GM18499 (cell line): ENCODE measurements around the gene PFKP.

Source experiments
- ATAC-seq: cut with Tn5 transposase; IDR thresholded peaks from one replicate; pipeline ENCODE4 v1.9.1; 2021; ENCODE audit warnings: moderate number of reproducible peaks; ENCODE audit not compliant: insufficient read depth, unreplicated experiment

PFKP gene

DNA sequence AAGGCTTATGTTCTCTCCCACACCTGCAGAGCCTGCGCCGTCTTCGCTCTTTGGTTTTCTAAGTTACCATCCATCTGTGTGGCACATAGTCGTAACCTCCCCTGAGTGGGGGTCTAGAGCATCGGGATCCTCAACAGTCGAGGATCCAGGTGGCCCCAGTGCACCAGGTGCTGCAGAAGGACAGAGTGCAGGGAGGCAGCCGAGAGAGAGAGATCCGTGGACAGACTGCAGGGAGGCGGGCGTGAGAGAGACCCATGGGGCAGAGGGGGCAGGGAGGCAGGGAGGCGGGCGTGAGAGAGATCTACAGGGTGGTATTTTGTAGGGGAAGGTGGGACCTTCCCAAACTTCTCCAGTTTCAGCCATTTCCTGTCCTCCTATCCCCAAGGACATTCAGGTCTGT, 42.3 kb downstream of the PFKP start:
- ATAC-seq: no peak

- no peak for ATAC-seq
Measured at GRCh38 chr10:3110782-3111620, 43.7 kb downstream of the PFKP start.

GRCh38 chr10:3111621-3112163, 44.3 kb downstream of the PFKP start:
- ATAC-seq: no peak

- no peak for ATAC-seq
Measured at GRCh38 chr10:3113343-3113720, 46.0 kb downstream of the PFKP start.

- ATAC-seq: no peak
Measured at GRCh38 chr10:3115685-3116084, 48.3 kb downstream of the PFKP start.

GRCh38 chr10:3116508-3117100, 49.3 kb downstream of the PFKP start:
- ATAC-seq: no peak

DNA sequence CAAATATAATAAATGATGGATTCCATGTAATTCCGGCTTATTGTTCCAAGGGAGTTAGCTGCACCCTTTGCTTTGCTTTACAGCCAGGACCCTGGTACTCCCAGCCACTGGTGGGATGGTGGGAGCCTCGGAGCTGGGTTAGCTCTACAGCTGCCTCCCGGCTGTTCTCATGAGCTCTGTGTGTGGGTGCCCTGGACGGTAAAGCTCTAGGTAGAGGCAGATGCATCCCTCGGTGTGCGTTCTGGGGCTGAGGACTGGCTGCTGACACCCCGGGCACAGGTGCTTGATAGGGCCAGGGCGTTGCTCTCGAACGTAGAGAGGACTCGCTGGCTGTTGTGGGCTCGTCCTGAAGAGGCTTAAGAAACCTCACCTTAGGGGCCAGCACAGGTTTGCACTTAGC, 50.1 kb downstream of the PFKP start:
- ATAC-seq: no peak

DNA sequence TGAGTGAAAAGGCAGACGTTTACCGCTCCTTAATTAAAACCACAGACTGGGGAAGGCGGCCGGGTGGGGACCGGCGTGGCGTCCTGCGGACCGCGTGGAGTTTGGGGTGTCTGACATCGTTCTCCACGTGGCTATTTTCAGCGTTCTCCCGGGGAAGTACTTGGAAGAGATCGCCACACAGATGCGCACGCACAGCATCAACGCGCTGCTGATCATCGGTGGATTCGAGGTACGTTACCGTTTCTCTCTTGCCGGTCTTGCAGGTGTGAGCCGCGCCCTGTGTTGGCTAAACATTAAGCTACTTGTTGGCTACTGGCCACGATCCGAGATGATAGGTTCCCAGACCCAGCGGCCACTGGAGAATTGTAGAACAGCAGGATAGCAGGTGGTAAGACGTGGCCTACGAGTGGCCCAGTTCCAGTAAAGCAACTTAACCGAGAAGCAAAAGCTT, 51.3 kb downstream of the PFKP start:
- ATAC-seq: no peak

GRCh38 chr10:3119796-3120459, 52.6 kb downstream of the PFKP start:
- ATAC-seq: no peak

DNA sequence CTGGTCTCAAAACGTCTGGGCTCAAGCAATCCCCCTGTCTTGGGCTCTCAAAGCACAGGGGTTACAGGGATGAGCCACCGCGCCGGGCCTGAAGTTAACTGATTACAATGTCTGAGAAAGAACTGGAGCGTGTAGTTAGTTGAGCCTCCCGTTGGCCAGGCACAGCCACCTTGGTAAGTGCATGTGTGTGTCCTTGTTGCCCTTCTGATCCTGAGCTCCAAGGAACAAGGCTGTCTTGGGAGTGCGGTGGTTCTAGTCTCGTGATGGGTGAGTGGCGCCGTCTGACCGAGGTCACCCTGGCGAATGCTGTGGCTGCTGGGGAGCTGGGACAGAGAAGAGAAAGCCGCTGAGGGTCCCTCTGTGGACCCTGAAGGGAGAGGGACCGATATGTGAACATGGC, 54.7 kb downstream of the PFKP start:
- ATAC-seq: no peak

GRCh38 chr10:3122486-3123205, 55.3 kb downstream of the PFKP start:
- ATAC-seq: no peak

GRCh38 chr10:3123571-3124411, 56.4 kb downstream of the PFKP start:
- ATAC-seq: no peak

DNA sequence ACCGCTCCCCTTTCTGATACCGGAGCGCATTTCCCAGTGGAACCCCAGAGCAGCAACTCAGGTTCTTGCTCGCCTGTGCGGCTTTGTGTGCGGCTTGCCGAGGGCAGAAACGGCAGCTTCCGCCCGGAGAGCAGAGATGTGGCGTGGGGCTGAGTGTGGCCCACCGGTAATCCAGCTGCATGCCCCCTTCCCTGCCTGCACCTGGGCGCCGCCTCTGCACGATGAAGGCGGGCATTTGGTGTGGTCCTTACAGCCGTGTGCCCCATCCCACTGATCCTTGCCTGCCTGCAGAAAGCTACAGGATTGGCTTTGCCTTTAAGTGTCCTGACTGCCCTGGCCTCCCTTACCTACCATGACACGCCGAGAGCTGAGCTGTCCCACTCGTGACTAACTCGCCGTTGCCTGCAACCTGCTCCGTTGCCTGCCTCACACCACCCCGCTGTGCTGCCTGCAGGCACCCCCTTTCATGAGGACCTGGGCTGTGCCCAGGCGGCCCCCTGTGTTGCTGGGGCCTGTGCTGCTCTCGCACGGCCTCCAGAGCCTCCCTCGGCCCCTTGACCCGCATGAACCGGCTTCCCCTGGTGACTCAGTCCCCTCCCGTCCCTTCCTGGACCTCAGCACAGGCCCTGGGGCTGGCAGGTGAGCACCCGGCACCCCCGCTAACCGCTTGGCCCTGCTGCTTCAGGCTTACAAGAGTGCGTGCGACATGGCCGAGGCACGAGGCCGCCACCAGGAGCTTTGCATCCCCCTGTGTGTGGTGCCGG, 57.2 kb downstream of the PFKP start:
- ATAC-seq: no peak

DNA sequence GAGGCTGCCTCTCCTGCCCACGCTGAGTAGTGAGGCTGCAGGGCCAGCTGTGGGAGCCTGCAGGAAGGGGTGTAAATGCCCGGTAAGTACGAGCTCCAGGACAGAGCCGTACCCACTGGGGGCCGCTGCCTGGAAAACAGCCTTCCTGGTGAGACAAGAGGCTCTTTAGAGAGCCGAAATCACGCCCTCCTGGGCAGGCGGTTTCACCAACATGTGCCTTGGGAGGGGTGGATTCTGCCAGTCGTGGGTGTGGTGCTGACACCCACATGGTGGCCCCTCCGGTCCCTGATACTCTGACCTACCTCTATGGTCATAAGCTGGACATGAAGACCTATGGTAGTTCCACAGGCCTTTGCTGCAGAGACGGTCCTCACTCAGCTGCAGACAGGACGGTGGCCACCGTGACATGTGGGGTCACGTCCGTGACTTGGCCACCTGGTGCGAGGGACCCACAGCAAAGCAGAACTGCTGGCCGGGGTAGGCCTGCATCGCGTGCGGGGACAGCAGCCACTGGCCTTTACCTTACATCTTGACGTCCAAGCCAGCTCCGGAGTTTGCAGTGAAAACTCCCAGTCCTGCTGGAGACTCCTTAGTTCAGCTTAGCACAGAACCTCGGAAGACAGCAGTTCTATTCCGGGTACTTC, 58.3 kb downstream of the PFKP start:
- ATAC-seq: no peak

DNA sequence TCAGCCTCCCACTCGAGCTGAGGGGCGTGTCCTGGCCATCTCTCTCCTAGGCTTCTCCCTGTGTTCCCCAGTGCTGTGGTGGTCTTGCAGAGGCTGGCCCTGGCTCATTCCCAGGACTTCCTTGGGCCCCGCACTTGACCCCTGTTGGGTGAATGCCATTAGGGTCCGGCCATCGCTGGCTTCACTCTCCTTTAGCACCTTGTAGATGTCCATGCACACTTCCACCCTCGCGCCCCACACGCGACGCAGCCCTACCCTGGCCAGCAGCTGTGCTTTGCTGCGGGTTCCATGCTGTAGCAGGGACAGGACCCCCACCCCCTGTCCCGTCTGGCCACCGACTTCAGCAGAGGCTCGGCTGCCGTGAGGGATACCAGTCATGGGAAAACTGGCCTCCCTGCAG, 58.9 kb downstream of the PFKP start:
- ATAC-seq: no peak

- ATAC-seq: no peak
Measured at GRCh38 chr10:3126741-3127346, 59.5 kb downstream of the PFKP start.

DNA sequence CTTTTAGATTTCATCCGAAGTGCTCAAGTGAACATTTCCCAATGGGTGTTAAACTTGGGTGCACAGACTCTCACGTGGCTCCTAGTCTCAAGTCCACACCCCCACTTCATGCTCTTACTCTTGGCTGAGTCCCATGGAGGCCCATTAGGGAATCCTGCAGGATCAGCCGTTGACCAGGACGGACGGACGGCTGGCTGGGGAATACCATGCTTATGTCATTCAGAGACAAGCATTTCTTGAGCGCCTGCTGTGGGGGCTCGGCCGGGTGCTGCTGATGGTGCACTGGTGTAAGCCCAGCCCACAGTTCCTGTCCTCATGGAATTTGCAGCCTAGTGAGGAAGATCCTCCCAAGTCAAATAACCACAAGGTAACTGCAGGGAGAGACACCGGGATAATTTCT, 60.6 kb downstream of the PFKP start:
- no peak for ATAC-seq
